IPS-11a (cell line): ENCODE results near the gene NTNG2.

Experiments
- H3K4me3 ChIP-seq: one replicate; pipeline ENCODE4 v1.5.1; 2013; ENCODE audit warnings: low read depth, low read length, control low read depth

The NTNG2 gene

DNA sequence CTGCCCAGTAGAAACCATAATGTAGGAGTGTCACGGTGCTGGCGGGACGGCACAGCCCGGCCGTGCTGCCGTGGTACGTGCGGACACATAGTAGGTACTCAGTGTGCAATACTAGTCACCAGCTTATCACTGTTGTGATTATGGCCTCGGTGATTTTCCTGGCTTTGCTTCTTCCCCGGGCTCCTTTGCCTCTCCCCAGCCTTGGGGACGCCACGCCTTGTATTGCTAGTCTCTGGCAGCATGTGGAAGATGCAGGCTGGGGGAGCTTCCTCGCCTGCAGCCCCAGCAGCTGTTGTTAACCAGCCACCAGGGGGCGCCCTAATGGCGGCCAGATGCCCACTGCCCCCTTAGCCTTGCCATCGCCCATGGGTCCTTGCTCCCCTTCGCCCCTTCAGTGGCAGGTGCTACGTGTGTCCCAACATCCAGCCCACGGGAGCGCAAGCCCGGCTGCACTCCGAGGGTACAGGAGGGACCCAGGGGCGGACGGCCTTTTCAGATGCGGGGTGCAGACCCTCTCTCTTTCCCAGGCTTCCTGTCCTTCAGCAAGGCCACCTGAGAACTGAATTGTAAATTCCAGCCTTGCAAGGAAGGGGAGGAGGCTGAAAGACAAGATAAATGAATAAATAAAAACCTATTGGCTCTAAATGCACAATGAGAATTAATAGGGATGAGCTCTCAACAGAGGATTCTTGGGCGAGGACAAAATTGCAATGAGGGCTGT lies 8.0 kb downstream of the NTNG2 start:
- no peak overlapping the region for H3K4me3 ChIP-seq

DNA sequence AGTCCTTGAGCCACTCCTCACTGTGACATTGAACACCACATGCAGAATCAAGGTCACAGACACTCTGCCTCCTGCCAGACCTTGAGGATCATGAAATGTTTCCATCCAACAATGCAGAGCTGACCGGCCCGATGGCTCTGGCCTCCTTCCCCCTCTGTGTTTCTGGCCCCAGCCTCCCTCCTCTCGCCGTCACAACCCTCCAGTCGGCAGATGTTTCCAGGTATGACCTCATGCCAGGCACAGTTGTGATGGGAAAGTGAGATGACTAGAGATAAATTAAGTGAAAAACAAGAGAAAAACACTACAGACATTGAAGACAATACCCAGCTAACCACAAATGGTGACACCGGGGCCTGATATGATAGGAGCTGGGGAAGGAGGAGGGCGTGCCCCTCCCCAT lies 9.8 kb downstream of the NTNG2 start:
- no peak overlapping the region for H3K4me3 ChIP-seq

DNA sequence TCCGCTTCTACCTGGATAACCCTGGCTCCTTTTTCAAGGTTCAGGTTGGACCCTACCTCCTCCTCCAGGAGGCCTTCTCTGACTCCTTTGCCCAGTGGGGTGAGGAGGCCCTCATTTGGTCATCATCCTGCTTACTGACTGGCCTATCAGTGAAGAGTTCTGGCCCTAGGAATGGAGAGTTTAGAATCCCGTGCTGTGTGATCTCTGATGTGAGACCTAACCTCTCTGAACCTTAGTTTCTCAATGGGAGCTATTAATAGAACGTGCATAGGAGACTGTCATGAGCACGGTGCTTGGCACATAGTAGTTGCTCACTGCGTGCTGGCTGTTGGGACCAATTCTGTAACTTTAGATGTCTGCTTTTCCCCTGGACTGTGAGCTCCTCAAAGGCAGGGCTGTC lies 10.3 kb downstream of the NTNG2 start:
- no peak overlapping the region for H3K4me3 ChIP-seq

DNA sequence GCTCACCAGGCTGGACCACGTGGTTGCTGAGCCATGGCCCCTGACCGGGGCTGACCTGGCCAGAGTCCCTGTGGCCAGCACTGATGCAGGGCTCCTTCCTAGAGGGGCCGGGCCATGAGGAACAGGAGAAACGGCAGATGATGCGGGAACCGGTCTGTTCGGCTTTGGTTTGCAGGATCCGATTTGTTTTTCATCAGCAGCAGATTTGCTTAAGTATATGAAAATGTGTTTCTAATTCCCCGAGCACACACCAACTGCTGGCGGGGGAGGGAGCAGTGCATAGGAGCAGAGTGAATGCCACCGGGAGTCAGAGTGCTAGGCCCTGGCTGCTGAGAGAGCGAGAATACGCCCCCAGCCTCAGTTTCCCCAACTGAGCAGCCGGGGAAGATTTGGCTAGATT lies 13.6 kb downstream of the NTNG2 start:
- H3K4me3 ChIP-seq, result no peak overlapping the region

DNA sequence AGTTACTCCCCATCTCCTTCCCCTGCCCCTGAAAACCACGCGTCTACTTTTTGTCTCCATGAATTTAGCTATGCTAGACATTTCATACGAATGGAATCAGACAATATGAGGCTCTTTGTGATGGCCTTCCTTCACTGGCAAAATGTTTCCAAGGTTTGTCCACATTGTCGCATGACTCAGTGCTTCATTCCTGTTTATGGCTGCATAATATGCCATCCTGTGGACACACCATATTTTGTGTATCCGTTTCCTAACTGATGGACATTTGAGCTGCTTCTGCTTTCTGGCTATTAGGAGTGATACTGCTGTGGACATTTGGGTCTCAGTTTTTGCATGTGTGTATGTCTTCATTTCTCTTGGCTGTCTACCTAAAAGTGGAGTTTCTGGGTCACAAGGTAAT lies 14.5 kb downstream of the NTNG2 start:
- no peak overlapping the region for H3K4me3 ChIP-seq

DNA sequence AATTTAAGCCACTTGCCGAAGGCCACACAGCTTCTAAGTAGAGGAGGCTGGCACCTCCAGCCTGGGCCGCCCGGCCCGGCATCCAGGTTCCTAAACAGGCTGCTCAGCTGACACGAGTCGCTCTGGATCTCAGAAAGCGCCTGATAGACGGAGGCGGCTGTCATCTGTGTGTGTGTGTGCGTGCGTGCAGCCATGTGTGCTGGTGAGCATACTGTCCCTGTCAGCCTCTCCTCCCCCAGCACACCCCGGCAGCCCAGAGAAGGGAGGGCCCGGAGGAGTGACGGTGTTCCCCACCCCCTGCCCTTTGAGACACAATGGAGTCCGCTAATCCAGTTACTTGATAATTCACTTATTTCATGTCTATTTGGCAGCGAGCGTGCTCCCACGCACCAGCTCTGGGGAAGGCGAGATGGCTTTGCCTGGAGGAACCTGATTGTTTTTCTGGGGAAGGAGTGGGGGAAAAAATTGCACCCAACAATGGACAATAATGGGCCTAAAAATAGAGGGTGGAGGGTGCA lies 20.0 kb downstream of the NTNG2 start:
- no peak overlapping the region for H3K4me3 ChIP-seq

DNA sequence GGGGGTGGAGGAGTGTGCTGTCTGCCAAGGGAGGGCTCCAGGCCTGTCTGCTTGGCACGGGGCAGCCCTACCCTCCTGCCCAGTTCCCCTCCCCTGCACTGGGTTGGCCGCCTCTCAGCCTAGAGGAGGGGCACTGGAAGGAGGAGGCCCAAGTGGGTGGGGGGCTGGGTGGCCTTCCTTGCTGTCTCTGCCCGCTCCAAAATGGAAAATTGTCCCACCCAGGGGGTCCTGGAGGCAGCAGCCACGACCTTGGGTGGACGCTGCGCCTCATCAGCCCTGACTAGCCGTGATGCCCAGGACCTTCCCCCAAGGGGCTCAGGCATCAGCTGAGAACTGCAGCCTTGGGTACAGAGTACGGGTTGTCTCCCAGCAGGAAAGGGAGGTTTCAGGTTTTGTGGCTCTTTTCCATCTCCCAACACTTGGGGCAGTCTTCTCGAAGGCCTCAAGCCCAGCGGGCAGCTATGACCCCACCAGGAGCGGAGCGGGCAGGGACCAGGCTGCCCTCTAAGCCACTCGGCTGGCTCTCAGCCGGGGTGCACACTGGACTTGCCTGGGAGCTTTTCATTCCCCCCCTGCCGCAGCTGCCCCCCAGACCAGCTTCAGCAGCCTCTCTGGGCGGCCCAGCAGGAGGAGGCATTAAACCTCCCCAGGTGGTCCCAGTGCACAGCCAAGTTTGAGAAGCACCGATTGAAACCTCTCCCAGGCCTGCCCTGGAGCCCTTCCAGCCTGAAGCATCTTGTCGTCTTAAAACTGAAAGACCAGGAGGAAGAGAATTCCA lies 20.6 kb downstream of the NTNG2 start:
- no peak overlapping the region for H3K4me3 ChIP-seq

DNA sequence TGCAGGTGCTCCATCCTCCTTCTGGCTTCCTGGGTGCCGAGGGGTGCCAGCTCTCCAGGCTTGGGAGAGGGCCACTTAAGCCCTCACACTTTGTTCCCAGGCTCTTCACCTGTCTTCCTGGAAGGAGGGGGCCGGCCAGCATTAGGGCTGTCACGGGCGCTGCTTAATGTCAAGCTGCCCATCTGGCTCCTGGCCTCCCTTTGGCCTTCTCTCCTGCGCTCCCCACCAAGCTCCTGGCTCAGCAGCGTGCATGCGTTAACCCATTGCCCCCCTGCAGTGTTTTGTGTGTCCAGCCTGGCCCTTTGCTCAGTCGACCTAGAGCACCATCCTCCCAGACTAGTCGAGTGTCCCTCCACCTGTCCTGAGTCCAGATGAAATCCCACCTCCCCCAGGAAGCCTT lies 21.3 kb downstream of the NTNG2 start:
- H3K4me3 ChIP-seq, result no peak overlapping the region

DNA sequence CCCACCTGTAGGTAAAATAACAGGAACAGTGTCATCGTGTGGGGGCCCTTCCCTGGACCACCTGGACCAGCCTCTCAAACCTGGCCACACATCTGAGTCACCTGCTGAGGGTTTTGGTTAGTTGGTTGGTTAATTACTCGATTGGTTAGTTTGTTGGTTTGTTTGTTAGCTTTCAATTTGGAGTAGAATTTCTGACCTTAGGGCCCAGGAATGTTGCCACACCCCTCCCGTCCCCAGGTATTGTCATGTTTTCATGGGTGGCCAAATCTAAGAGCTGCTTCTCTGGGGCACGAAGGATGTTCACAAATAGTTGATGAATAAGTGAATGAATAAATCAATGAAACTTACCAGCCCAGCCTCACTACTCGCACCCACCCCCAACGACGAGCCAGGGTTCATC lies 21.9 kb downstream of the NTNG2 start:
- H3K4me3 ChIP-seq, result no peak overlapping the region

DNA sequence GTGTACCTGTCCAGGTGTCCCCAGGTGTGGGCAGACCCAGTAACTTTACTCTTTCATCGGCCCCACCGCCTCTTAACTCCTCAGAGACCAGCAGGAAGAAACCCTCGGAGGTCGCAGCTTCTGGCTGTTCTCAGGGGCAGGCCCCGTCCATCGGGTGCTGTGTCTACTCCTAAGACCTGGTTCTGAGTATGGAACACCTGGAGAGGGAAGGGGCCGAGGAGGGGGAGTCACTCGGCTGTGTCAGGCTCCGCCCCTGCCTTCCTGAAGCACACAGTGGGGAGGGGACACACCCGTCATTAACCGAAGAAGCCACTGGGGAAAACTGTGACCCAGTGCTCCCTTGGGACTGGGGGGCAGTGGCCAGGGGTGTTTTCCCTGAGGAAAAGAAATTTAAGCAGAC lies 22.3 kb downstream of the NTNG2 start:
- no peak overlapping the region for H3K4me3 ChIP-seq

DNA sequence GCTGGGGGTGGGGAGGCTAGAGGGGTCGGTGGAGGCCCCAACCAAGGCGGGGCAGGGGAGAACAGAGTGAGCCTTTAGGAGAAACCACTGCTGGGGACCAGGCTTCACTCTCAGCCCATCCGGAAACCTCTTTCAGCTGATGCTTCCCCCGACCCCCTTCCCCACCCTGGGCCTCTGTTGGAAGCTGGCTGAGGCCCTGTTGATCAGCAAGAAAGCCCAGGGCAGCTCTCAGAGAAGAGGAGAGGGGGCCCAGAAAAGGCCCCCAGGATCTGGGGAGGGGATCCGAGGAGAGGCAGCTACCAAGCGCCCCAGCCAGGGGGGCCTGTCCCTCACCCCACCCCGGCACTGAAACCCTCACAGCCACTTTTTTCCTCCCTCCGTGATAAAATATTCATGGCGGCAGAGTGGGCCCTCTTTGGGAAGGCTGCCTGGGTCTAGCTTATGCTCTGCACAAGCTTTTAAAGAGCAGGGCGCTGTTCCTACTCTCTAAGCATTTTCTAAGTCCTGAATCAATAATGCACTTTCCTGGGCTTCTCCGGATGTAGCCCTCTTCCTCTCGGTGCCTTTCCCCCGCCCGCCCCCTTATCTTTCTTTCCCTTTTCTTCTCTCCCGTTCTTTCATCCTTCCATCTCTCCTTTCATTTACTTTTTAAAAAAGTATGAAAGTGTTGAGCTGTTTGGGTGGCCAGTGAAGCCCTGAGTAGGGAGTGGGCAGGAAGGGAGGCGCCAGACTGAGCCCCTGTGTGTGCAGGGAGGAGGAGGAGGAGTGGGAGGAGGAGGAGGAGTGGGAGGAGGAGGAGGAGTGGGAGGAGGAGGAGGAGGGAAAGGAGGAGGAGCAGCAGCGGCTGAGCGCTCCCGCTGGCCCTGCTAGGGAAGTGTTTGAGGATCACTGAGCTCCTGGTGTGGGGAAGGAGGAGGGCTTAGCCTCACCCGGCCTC lies 23.5 kb downstream of the NTNG2 start:
- no peak overlapping the region for H3K4me3 ChIP-seq

DNA sequence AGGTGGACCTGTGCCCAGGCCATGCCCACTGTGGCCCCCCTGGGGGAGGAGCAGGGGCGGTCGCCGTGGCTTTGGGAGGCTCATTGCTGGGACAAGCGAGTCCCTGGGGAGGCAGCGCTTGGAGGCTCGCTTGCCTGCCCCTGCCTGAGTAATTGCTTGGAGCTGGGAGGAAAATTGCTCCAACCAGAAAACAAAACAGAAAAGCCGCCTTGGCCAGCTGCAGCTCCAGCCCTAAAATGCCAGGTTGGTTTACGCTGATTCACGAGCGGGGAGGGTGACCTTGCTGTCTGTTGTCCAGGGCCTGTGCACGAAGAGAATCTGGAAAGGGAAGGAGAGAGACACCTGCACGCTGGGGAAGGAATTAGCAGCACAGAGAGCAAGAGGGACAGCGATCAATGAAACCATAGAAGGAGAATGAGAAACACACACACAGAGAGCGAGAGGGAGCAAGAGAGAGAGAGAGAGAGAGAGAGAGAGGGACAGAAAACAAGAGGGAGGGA lies 25.3 kb downstream of the NTNG2 start:
- no peak overlapping the region for H3K4me3 ChIP-seq

DNA sequence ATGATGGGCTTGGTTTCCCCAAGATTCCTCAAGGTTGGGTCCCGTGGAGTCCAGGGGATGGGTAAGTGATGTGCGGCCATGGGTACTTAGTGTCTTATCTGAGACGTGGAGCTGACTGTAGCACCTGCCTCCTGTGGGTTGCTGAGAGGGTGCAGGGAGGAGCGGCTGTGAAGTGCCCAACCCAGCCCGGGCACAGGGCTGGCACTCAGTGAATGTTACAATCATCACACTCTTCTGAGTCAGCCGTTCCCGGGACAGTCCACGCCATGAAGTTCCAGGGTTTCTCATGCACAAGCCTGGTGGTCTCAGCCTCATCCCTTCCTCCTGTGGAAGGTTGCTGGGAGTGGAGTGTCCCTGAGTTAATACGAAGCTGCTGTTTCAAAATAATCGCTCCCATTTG lies 29.1 kb downstream of the NTNG2 start:
- no peak overlapping the region for H3K4me3 ChIP-seq

DNA sequence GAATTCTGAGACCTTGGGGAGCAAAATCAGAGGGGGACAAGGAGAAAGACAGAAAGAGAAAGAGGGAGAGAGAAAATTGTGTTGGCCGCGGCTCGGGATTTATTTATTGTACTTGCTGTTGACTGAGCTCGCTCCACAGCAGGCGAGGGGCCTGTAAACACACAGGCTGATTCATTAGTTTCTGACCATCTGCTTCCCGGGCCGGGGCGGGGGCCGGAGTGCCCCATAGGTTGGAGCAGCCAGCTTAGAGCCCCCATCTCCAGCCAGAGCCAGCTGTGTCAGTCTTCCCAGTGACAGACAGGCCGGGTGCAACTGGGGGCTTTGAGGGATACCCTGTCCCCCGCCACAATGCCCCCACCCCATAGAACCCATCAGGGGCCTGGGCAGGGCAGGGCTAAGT lies 30.9 kb downstream of the NTNG2 start:
- H3K4me3 ChIP-seq, result no peak overlapping the region

DNA sequence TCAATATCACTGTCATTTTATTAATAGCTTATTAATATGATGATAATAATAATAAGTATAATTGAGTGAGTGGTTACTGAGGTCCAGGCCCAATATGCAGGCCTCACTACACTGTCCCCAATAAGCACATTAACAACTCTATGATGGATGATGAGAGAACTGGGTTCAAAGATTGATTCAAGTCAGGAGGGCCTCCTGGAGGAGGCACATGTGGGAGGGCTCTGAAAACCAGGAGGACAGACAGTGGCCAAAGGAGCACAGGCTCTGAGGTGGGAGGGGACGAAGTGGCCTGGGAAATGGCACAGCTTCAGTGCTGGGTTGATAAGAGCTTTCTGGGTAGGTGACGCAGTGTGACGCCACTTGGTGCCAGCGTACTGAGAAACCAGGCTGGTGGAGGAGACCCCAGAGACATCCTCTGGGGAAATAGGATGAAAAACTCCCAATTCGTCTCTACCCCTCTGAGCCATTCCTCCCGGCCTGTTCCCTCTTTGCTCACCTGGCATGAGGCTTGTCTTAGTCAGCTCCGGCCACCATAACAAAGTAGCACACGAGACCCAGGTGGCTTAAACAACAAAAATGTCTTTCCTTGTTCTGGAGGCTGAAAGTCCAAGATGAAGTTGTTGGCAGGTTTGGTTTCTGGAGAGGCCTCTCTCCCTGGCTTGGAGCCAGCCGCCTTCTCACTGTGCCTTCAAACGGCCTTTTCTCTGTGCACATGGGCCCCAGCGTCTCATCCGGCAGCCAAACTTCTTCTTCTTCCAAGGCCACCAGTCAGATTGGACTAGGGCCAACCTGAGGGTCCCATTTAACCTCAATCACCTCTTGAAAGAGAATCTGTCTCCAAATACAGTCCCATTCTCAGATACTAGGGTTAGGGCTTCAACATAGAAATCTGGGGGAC lies 31.6 kb downstream of the NTNG2 start:
- H3K4me3 ChIP-seq, result no peak overlapping the region

DNA sequence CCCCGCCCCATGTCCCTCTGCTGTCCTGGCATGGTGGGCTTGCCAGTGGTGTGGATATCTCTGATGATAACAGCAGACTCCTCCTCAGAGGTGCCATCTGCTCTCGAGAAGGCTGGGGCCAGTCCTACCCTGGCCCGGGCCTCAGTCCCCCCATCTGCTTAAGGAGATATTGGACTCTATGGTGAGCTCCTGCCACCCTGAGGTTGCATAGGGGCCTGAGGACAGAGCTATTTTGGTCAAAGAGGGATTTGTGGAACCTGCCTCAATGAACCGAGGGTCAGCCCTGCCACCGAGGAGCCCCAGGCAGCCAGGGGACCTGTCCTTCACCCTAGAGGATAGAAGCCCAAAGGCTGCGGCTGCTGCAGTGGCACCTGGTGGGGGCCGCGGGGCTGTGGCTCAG lies 32.6 kb downstream of the NTNG2 start:
- H3K4me3 ChIP-seq, result no peak overlapping the region

DNA sequence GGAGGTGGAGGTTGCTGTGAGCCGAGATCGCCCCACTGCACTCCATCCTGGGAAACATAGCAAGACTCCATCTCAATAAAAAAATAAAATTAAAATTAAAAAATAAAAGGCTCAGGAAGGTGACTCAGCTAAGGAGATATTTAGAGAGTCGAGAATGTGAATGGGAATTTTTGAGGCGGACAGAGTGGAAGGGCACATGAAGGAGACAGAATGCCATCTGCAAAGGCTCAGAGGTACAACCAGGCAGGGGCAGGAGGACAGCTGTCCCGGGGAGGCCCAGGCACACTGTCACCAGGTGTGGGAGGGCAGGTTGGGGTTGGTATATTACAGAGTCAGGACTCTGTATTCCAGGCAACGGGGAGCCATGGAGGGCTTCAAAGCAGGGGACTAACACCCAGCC lies 35.5 kb downstream of the NTNG2 start:
- H3K4me3 ChIP-seq, result no peak overlapping the region

DNA sequence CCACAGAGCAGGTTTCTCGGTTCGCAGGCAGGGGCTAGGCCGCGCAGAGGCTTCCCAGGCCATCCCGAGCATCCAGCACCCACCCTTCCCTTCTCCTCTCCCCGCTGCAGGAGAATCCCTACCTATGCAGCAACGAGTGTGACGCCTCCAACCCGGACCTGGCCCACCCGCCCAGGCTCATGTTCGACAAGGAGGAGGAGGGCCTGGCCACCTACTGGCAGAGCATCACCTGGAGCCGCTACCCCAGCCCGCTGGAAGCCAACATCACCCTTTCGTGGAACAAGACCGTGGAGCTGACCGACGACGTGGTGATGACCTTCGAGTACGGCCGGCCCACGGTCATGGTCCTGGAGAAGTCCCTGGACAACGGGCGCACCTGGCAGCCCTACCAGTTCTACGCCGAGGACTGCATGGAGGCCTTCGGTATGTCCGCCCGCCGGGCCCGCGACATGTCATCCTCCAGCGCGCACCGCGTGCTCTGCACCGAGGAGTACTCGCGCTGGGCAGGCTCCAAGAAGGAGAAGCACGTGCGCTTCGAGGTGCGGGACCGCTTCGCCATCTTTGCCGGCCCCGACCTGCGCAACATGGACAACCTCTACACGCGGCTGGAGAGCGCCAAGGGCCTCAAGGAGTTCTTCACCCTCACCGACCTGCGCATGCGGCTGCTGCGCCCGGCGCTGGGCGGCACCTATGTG lies 36.1 kb downstream of the NTNG2 start:
- no peak overlapping the region for H3K4me3 ChIP-seq

DNA sequence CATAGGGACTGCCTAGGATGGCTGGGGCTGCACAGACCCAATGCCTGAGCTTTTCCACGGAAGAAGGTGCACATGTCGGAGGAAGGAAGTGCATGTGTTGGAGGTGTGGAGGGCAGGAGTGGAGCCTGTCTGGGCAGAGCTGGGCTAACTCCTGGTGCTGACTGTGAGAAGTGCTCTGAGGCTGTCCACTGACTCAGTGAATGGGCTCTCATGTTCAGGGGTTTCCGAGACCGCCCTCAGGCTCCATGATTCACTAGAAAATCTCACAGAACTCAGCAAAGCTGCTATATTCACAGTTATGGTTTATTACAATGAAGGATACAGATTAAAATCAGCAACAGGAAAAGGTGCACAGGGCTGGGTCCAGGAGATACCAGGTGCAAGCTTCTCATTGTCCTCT lies 37.2 kb downstream of the NTNG2 start:
- no peak overlapping the region for H3K4me3 ChIP-seq

DNA sequence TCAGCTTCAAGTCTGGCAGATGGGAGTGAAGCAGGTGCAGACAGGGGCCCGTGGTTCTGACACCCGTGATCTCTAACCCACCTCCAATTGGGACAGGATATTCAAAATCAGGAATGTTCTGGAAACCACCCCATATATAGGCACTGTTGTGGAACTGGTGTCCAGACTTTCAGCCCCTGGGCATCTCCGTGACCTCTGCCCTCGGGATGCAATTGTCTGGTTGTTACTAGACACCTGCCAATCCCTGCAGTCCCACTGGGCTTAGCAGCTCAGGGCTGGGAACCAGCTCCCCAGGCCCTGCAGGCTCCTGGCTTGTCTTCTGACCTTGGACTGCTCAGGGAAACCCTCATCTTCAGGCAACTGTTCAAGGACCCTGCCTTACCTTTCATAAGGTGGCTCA lies 38.8 kb downstream of the NTNG2 start:
- H3K4me3 ChIP-seq, result no peak overlapping the region
